ENCODE data around the gene CELSR2. TPM values are rescaled to one million over a fixed set of nuclear protein-coding genes. Genes with fewer than 3 reads are reported as not detected.

CELSR2 gene
- total RNA-seq, 1 donor from 2014 or later, result 1.1 TPM

DNA sequence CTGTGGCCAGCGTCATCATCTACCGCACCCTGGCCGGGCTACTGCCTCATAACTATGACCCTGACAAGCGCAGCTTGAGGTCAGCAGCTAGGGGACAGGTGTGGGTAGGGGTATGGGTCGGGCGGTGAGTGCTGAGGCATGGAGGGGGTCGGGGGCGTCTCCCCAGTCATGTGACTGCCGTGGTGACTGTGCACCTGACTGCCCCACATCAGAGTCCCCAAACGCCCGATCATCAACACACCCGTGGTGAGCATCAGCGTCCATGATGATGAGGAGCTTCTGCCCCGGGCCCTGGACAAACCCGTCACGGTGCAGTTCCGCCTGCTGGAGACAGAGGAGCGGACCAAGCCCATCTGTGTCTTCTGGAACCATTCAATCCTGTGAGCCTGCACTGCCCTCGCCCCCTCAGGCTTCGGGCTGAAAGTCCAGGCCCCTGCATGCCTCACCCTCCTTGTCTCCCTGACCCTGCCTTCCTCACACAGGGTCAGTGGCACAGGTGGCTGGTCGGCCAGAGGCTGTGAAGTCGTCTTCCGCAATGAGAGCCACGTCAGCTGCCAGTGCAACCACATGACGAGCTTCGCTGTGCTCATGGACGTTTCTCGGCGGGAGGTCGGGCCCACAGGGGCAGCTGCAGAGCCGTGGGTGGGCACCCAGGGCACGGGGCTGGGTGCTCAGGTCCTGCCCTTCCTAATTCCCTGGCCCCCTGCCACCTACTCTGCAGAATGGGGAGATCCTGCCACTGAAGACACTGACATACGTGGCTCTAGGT, 20.1 kb downstream of the CELSR2 start:
- ATAC-seq (ENCODE audit: low read depth) (no peak), DNase-seq (no peak)
- Mint-ChIP-seq H3K9me3 (no peaks in the 10 kb centered on the region), H3K27me3 (no peaks in the 10 kb centered on the region), H3K4me3 (no peak overlapping the region), H3K27ac (no peak overlapping the region), H3K4me1 (no peaks in the 10 kb centered on the region), H3K36me3 (ENCODE audit: low read depth) (no peaks in the 10 kb centered on the region)
- ChIA-PET POLR2A (interaction anchor here (0.6 kb wide), 1 partner anchor 122 kb away, joined by 3 read pairs; no protein-coding TSS in a partner anchor), CTCF (no interaction called here)
- intact Hi-C loops (cut with micrococcal nuclease), result no loop called here
- TF ChIP-seq, protein P1, sequence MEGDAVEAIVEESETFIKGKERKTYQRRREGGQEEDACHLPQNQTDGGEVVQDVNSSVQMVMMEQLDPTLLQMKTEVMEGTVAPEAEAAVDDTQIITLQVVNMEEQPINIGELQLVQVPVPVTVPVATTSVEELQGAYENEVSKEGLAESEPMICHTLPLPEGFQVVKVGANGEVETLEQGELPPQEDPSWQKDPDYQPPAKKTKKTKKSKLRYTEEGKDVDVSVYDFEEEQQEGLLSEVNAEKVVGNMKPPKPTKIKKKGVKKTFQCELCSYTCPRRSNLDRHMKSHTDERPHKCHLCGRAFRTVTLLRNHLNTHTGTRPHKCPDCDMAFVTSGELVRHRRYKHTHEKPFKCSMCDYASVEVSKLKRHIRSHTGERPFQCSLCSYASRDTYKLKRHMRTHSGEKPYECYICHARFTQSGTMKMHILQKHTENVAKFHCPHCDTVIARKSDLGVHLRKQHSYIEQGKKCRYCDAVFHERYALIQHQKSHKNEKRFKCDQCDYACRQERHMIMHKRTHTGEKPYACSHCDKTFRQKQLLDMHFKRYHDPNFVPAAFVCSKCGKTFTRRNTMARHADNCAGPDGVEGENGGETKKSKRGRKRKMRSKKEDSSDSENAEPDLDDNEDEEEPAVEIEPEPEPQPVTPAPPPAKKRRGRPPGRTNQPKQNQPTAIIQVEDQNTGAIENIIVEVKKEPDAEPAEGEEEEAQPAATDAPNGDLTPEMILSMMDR (IDR thresholded peaks at IDR 0.05), result no peak

DNA sequence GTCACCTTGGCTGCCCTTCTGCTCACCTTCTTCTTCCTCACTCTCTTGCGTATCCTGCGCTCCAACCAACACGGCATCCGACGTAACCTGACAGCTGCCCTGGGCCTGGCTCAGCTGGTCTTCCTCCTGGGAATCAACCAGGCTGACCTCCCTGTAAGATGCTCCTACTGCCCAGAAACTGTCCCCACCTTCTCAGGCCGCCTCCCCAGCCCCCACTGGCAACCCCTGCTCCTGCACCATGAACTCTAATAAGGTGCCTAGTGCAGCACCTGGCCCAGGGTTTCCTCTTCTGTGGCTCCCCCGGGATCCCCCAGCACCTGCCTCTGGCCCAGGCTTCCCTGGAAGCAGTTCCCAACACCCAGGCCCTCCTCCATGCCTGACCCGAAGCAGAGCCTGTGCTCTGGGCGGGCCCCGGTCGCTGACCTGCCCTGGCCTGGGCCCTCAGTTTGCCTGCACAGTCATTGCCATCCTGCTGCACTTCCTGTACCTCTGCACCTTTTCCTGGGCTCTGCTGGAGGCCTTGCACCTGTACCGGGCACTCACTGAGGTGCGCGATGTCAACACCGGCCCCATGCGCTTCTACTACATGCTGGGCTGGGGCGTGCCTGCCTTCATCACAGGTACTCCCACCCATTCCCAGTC, 20.8 kb downstream of the CELSR2 start:
- Mint-ChIP-seq H3K27ac (no peak overlapping the region), H3K4me3 (no peak overlapping the region), H3K27me3 (no peaks in the 10 kb centered on the region), H3K4me1 (no peaks in the 10 kb centered on the region), H3K9me3 (no peaks in the 10 kb centered on the region), H3K36me3 (ENCODE audit: low read depth) (no peaks in the 10 kb centered on the region)
- CTCF ChIA-PET, result no interaction called here
- POLR2A ChIA-PET, result no interaction called here
- ATAC-seq (ENCODE audit: low read depth) (no peak), DNase-seq (no peak)
- TF ChIP-seq, protein P1 (IDR thresholded peaks at IDR 0.05), result no peak
- intact Hi-C loops (cut with micrococcal nuclease), result no loop called here

DNA sequence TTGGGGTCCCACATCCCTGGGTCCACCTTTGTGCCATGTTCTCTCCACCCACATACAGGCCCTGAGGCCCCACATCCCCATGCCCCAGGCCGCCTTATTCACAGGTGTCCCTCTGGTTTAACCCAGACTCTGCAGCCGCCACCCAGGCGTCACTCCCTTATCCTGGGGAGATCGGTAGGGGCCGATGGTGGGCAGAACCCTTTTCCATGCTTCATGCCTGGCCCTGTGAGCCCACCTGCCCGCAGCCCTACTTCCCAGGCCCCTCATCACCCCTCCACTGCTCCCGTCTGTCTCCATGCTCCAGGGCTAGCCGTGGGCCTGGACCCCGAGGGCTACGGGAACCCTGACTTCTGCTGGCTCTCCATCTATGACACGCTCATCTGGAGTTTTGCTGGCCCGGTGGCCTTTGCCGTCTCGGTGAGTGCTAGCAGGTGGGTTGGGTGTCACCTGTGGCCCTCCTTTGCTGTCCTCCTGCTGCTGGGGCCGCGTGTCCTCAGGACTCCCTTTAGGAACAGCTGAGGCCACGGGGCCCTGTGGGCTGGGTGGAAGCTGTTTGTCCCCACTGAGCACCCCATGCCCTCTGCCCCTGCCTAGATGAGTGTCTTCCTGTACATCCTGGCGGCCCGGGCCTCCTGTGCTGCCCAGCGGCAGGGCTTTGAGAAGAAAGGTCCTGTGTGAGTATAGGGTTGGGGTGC, 21.4 kb downstream of the CELSR2 start:
- TF ChIP-seq, protein P1 (IDR thresholded peaks at IDR 0.05), result no peak
- no peak overlapping the region for H3K4me3 Mint-ChIP-seq
- intact Hi-C loops (cut with micrococcal nuclease), result no loop called here
- H3K36me3 Mint-ChIP-seq (ENCODE audit: low read depth), result no peaks in the 10 kb centered on the region
- ChIA-PET CTCF (no interaction called here), POLR2A (no interaction called here)
- ATAC-seq (ENCODE audit: low read depth) (no peak), DNase-seq (no peak)
- H3K4me1 Mint-ChIP-seq, result no peaks in the 10 kb centered on the region
- H3K27ac Mint-ChIP-seq, result no peak overlapping the region
- no peaks in the 10 kb centered on the region for H3K9me3 Mint-ChIP-seq
- no peaks in the 10 kb centered on the region for H3K27me3 Mint-ChIP-seq

DNA sequence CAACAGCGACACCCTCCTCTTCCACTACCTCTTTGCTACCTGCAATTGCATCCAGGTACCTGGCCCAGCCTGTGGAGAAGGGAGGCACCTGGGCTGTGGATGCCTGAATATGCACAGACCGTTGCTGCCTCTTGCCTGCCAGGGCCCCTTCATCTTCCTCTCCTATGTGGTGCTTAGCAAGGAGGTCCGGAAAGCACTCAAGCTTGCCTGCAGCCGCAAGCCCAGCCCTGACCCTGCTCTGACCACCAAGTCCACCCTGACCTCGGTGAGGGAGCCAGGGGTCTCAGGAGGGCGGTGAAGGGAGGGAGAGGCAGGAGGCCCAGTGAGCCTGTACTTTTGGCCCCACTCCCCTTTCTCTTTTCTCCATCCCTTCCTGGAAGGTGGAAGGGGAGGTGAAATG, 22.1 kb downstream of the CELSR2 start:
- POLR2A ChIA-PET, result no interaction called here
- CTCF ChIA-PET, result no interaction called here
- Mint-ChIP-seq H3K4me1 (no peaks in the 10 kb centered on the region), H3K9me3 (no peaks in the 10 kb centered on the region), H3K27me3 (no peaks in the 10 kb centered on the region), H3K36me3 (ENCODE audit: low read depth) (no peaks in the 10 kb centered on the region), H3K27ac (no peak overlapping the region), H3K4me3 (no peak overlapping the region)
- DNase-seq, result no peak
- no peak for ATAC-seq (ENCODE audit: low read depth)
- intact Hi-C loops (cut with micrococcal nuclease), result no loop called here
- TF ChIP-seq, protein P1 (IDR thresholded peaks at IDR 0.05), result no peak

All from activated B cell treated with CpG ODN at 0.5 μM for 24 hours (primary cell).